ENCODE data around the gene HMGXB3.

DNA sequence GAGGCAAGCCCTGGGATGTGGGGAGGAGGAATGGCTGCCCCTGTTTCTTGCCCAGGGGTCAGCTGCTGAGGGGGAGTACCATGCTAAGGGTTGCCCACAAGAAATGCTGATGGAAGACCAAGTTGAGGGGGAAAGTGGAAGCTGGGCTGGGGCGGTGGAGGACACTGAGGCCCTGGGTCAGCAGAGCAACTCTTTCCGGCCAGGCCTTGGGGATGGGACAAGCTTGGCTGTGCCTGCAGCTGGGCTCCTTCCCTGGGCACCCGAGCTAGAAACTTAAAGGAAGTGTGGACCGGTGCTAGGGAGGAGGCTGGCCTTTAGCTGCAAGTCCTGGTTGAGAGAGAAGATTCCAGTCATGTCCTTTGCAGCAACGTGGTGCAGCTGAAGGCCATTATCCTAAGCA, 63.1 kb downstream of the HMGXB3 start:
- TF ChIP-seq, protein P1, sequence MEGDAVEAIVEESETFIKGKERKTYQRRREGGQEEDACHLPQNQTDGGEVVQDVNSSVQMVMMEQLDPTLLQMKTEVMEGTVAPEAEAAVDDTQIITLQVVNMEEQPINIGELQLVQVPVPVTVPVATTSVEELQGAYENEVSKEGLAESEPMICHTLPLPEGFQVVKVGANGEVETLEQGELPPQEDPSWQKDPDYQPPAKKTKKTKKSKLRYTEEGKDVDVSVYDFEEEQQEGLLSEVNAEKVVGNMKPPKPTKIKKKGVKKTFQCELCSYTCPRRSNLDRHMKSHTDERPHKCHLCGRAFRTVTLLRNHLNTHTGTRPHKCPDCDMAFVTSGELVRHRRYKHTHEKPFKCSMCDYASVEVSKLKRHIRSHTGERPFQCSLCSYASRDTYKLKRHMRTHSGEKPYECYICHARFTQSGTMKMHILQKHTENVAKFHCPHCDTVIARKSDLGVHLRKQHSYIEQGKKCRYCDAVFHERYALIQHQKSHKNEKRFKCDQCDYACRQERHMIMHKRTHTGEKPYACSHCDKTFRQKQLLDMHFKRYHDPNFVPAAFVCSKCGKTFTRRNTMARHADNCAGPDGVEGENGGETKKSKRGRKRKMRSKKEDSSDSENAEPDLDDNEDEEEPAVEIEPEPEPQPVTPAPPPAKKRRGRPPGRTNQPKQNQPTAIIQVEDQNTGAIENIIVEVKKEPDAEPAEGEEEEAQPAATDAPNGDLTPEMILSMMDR (IDR thresholded peaks at IDR 0.05): no peak
- TF ChIP-seq POLR2A (IDR thresholded peaks at IDR 0.05): no peak

Measured in thyroid gland (tissue), 4 donors.